ENCODE data around the gene CTBP1.

The CTBP1 gene

GRCh38 chr4:1236103-1236641 lies 12.8 kb downstream of the CTBP1 start:
- no peak for DNase-seq

- DNase-seq = no peak
Measured at GRCh38 chr4:1235381-1236102, 13.4 kb downstream of the CTBP1 start.

- DNase-seq = no peak
Measured at GRCh38 chr4:1234811-1235292, 14.1 kb downstream of the CTBP1 start.

GRCh38 chr4:1234309-1234695 lies 14.6 kb downstream of the CTBP1 start:
- no peak for DNase-seq

- no peak for DNase-seq
Measured at GRCh38 chr4:1233641-1234308, 15.2 kb downstream of the CTBP1 start.

- DNase-seq = no peak
Measured at GRCh38 chr4:1232661-1233621, 16.0 kb downstream of the CTBP1 start.

GRCh38 chr4:1231637-1232360 lies 17.1 kb downstream of the CTBP1 start:
- DNase-seq = no peak

- DNase-seq = no peak
Measured at GRCh38 chr4:1230971-1231636, 17.8 kb downstream of the CTBP1 start.

- no peak for DNase-seq
Measured at GRCh38 chr4:1230316-1230715, 18.6 kb downstream of the CTBP1 start.

- DNase-seq = no peak
Measured at GRCh38 chr4:1229117-1229849, 19.6 kb downstream of the CTBP1 start.

- no peak for DNase-seq
Measured at GRCh38 chr4:1227816-1228215, 21.1 kb downstream of the CTBP1 start.

GRCh38 chr4:1226598-1226997 lies 22.3 kb downstream of the CTBP1 start:
- no peak for DNase-seq

- DNase-seq = no peak
Measured at GRCh38 chr4:1226144-1226481, 22.8 kb downstream of the CTBP1 start.

- DNase-seq = no peak
Measured at GRCh38 chr4:1225272-1226143, 23.4 kb downstream of the CTBP1 start.

- no peak for DNase-seq
Measured at GRCh38 chr4:1223841-1224809, 24.8 kb downstream of the CTBP1 start.

GRCh38 chr4:1222938-1223690 lies 25.8 kb downstream of the CTBP1 start:
- DNase-seq = no peak

- no peak for DNase-seq
Measured at GRCh38 chr4:1222036-1222789, 26.7 kb downstream of the CTBP1 start.
